GM21360 (cell line): ENCODE data around the gene BRD2.

Experiments
- ATAC-seq: cut with Tn5 transposase; IDR thresholded peaks from one replicate; pipeline ENCODE4 v1.9.1; 2021; ENCODE audit warnings: mild to moderate bottlenecking, moderate library complexity; ENCODE audit not compliant: unreplicated experiment

BRD2 gene

DNA sequence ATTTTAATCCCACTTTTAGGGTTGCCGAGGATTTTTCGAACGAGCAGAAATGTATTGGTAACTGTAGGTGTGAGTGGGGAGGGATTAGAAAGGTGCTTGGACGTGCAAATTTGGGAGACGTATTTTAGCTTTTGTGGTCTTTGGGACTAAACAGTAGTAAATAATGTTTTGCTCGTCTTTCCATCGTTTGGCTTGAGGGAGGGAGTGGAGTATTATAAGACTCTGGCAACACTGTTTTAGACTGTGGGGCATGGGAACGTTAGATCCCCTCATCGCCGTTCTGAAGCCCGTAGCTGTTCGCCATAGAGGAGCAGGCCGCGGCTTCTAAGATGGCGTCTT lies 2.8 kb downstream of the BRD2 start:
- ATAC-seq: no peak

DNA sequence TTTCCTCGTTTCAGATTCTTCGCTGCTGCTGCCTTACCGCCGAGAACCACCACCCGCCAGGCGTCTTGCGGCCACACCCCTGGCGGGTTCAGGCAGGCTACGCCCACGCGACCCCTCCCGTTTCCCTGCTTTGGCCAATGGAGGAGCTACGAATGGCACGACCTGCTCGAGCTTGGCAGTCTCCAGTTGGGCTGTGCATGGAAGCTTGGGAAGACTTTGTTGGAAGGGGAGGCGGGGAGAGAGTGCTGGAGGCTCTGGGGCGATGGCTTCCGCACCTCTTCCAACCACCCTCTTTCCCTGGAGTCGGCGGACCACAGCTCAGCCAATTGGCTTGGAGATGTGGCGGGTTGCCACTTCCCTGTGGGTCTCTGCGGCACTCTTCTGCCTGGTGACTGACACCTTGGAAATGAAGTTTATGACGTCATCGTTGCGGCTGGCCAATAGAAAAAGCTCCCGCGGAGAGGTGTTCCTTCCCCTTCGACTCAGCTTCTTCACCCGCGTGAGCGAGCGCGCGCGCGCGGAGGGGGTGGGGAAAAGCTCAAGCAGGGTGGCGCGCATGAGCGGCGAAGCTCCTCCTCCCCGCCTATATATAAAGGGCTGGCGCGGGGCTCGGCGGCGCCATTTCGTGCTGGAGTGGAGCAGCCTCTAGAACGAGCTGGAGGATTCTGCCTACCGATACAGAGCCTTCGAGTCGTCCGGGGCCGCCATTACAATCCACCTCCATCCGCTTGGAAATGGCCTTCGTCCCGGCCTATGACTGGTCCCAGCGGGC lies 3.4 kb downstream of the BRD2 start:
- ATAC-seq: peak; percentile 36

DNA sequence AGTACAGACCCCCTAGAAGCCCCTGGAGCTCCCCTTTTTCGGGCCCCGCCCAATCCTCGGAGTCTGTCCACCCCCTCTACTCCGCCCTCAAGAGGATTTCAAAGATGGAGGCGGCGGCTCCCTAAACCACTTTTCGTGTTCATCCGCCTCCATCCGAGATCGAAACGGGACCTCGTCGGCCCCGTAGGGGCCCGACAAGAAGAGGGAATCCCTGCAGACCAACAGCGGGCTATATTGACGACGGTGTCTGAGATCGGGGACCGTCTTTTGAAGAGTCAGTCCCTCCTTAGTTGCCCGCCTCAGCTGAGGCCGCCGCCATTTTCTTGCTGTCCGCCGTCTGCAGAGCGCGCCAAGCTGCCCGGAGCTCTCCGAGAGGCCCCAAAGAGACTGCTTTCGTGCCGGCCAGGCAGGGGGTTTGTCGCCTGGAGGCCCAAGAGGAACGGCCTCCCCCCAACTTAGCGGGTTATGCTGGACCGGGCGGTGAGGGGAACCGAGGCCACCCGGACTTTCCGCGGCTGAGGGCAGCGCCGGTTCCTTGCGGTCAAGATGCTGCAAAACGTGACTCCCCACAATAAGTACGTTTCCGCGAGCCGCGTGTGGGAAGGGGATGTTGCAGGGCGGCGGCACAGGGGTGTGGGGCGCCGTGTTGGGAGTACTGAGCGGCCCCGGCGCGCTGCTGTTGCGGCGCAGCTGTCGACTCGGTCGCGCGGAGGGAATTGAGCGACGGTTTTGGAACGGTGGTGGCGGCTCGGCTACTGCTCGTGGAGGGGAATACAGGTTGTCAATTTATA lies 4.2 kb downstream of the BRD2 start:
- ATAC-seq: no peak

DNA sequence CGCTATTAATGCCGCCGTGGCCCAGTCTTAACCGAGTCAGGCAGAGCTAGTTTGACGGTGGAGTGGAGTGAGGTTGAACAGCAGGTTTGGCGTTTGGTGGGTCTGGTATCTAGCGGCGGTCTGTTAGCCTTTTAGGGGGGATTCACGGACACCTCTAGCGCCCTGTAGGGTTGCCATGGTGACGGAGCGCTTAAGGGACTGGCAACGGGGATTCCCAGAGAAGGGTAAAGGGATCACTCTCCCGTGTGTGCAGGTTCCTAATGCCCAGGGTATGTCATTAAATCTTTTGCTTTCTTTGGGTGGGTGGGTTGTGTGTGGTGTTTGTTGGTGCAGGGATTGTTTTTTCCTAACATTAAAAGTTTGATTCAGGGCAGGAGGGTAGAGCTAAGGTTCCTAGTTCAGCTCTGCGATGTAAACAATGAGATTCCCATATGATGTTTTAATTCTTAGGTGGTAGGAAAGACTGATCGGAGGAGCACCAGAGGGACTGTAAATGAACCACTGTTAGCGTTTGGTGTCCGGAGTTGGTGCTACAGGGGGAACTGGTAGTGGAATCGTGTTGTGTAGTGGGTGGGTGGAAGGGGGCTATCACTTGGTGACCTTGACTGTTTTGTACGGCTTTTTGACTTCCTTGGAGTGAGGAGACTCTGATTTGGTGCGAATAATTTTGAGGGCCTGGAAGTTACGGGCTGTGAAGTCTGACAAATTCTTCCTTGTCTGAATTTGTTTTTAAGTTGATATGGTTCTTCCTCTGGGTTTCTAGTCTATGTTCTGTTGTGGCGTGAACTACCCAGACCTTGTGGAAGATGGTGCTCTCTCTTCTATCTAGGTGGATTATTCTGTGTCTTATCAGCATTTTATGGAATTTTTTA lies 5.0 kb downstream of the BRD2 start:
- no peak for ATAC-seq

DNA sequence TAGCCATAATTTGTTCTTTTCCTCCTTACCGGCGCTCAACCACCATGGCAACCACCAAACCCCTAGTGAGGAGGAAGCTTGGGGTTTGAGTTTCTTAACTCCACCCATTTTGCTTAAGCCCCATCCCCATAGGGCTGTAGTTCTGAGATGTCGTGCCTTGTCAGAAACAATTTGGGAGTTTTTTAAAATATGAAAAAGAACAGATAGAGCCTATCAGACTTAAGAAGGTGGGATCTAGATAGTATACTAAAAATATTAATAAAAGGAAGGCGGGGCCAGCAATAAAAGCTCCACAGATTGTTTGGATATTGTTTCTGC lies 5.6 kb downstream of the BRD2 start:
- no peak for ATAC-seq

DNA sequence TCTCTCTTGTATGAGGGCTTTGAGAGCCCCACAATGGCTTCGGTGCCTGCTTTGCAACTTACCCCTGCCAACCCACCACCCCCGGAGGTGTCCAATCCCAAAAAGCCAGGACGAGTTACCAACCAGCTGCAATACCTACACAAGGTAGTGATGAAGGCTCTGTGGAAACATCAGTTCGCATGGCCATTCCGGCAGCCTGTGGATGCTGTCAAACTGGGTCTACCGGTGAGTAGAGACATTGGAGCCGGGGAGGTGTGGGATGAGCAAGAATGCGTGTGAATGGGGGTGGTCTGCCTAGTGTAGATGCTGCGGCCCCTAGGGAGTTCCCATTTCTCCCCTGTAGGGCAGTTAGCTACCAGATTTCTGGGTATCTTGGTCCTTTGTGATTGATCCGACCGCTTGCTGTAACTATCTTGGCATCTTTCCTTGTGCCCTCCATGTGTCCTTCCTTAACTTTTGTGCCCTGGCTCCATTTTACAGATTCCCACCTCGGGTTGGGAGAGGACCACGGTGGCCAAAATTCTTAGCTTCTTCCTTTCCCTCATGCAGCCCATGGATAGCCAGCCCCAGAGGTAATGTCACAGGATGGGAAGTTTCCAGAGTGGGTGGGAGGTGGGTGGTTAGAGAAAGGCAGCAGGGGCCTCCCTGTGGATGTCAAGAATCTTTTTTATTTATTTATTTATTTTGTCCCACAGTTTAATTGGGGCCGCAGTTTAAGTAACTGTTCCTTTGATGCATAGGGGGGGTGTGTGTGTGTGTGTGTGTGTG lies 6.3 kb downstream of the BRD2 start:
- ATAC-seq: no peak

DNA sequence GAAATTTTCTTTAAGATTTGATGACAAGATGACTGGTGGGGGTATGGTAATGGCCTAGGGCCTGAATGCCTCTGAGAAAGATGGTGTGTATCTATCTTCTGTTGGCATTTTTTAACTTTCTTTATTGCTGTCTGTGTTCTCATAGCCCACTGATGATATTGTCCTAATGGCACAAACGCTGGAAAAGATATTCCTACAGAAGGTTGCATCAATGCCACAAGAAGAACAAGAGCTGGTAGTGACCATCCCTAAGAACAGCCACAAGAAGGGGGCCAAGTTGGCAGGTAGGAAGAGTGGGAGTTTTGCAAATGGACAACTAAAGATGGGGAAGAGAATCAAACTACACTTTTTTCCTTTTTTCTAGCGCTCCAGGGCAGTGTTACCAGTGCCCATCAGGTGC lies 7.5 kb downstream of the BRD2 start:
- ATAC-seq: no peak

DNA sequence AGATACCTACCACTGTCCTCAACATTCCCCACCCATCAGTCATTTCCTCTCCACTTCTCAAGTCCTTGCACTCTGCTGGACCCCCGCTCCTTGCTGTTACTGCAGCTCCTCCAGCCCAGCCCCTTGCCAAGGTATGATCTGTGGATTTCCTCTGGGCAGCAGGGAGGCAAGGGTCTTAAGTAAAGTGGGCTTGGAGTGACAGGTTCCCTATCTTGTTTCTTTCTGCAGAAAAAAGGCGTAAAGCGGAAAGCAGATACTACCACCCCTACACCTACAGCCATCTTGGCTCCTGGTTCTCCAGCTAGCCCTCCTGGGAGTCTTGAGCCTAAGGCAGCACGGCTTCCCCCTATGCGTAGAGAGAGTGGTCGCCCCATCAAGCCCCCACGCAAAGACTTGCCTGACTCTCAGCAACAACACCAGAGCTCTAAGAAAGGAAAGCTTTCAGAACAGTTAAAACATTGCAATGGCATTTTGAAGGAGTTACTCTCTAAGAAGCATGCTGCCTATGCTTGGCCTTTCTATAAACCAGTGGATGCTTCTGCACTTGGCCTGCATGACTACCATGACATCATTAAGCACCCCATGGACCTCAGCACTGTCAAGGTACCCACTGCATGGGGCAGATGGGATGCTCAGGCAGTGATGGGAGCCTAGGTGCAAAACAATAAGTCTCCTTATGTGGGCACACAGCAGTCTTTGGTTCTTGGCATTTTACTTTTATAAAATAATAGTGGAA lies 8.1 kb downstream of the BRD2 start:
- no peak for ATAC-seq

DNA sequence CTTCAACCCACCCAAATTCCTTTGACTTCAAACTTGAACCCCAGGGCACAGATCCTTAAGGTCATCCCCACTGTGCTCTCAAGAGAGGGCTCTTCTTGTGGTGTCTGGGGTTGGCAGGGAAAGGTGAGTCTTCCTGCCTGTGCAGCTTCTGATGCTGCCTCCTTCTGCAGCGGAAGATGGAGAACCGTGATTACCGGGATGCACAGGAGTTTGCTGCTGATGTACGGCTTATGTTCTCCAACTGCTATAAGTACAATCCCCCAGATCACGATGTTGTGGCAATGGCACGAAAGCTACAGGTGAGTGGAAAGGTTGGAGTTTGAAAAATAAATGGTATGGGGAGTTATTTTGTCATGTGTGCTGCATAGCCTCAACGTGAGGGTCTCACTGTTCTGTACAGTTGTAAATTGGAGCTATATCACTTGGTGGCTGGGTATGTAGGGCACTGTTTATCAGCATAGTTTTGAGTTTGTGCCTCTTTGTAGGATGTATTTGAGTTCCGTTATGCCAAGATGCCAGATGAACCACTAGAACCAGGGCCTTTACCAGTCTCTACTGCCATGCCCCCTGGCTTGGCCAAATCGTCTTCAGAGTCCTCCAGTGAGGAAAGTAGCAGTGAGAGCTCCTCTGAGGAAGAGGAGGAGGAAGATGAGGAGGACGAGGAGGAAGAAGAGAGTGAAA lies 9.0 kb downstream of the BRD2 start:
- ATAC-seq: no peak

DNA sequence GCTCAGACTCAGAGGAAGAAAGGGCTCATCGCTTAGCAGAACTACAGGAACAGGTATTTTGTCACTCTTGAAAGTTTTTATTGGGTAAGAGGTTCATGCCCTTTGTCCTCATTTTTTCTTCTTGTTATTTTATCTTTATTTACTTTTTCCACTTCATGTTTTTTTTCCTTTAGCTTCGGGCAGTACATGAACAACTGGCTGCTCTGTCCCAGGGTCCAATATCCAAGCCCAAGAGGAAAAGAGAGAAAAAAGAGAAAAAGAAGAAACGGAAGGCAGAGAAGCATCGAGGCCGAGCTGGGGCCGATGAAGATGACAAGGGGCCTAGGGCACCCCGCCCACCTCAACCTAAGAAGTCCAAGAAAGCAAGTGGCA lies 9.5 kb downstream of the BRD2 start:
- ATAC-seq: no peak

DNA sequence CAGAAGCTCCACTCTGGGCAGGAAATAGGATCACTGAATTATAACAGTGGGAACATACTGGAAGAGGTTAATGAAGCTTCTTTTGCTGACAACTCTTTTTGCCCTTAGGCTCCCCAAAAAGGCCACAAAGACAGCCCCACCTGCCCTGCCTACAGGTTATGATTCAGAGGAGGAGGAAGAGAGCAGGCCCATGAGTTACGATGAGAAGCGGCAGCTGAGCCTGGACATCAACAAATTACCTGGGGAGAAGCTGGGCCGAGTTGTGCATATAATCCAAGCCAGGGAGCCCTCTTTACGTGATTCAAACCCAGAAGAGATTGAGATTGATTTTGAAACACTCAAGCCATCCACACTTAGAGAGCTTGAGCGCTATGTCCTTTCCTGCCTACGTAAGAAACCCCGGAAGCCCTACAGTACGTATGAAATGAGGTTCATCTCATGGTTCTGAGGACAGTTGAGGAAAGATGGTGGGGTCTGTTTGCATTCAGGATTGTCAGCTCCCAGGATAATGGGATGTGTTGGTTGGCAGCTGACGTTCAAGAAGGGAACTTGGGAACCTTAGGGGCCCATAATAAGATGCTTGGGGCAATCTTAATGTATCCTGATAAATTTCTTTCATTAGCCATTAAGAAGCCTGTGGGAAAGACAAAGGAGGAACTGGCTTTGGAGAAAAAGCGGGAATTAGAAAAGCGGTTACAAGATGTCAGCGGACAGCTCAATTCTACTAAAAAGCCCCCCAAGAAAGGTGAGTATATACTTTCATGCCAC lies 11.5 kb downstream of the BRD2 start:
- ATAC-seq: no peak

DNA sequence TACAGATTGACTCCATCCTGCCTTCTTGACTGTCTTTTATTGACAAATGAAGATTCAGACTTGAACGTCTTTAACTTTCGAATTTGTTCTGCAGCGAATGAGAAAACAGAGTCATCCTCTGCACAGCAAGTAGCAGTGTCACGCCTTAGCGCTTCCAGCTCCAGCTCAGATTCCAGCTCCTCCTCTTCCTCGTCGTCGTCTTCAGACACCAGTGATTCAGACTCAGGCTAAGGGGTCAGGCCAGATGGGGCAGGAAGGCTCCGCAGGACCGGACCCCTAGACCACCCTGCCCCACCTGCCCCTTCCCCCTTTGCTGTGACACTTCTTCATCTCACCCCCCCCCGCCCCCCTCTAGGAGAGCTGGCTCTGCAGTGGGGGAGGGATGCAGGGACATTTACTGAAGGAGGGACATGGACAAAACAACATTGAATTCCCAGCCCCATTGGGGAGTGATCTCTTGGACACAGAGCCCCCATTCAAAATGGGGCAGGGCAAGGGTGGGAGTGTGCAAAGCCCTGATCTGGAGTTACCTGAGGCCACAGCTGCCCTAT lies 12.2 kb downstream of the BRD2 start:
- ATAC-seq: no peak

DNA sequence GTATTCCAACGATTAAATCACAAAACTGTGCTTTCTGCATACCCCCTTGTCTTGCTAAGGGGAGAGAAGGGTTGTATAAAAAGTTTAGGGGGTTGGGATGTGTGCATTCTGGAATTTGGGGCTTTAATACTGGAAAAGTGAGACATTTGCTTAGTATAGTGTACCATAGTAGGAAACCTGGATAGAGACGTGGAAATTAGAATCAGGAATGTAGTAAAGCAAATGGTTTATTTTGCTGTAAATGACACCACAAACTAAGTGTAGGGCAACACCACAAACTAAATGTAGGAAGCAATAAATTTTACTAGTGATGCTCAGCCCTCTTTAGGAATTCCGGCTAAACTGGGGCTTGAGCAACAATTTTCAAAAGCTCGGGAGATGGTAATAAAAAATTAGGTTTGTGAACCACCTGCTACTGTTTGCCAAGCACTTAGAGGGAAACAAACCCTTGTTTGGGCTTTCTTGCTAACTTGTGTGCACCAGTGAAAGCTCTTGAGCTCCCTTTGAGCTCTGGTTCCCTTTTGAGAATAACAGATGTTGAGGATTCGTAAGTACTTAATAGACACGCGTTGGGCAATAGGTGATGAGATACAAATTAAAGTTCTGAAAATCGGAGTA lies 13.8 kb downstream of the BRD2 start:
- no peak for ATAC-seq

DNA sequence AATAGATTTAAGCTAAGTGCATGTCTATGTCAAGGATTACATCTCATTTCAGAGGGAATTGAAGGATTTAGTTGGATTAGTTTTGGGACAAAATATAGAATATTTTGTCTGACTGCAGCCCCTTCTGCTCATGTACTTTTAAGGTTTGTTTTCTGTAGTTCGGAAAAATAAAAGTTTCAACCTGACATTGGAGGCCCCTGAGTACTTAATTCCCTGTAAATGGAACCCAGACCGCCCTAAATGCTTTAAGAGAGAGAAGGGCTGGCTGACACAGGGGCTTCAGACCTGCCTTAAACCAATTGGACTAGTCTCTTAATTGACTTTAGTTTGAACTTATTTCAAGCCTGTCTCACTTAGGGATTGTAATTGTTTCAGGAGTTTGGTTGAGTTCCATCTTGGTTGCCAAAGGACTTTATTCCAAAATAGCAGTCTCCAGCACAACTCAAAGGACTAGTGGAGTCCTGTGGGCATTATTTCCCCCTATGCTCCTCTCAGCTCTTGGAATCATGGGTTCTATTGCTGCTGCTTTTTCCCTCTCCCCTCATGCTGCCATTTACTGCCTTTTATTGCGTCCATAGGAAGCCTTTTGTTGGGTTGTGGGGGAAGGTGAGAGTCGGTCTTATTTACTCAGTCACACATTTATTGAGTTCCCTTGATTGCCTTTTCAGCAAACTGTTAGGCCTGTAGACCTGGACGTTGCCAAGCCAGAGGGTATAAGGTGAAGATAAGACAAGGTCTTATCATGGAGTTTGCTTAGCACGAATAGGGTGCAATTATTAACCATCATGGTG lies 14.5 kb downstream of the BRD2 start:
- ATAC-seq: no peak

DNA sequence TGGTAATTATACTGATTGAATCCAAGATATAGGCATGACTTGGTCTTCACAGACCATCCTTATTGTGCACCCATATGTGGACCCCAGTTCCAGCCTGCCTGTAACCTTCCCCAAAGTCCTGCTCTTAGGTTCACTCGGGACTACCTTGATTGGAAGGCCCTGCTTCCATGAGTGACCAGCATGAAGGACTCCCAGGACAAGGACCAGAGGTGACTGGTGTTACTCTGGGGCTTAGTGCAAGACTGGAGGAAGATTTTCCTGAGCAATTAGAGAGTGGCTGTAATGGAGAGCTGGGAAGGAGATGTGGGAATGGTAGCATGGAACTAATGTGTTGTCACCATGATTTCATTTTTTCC lies 15.1 kb downstream of the BRD2 start:
- no peak for ATAC-seq

DNA sequence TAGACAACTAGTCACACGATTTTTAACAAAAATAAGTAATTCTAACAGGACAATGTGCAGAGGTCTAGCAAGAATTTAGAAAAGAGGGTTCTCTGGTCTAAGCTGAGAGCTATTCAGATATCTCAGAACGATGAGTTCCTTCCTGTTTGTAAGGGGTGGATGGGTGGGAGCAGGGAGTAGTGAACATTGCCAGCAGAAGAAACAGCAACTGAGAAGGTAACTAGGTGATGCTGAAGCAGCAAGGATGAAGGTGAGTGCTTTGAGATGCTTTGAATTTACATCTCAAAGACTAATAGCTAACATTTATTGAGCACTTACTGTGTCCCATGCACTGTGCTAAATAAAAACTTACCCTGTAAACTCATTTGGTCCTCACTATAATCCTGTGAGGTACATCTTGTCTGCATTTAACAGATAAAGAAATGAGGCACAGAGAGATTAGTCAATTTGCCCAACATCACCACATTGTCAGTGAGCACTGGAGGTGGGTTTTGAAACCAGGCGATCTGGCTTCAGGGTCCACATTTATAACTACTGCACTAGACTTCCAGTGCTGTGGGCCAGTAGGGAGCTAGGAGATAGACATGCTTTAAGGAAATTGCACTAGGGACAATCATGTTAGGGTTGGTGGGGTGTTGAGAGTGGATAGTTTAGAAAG lies 15.7 kb downstream of the BRD2 start:
- ATAC-seq: no peak
